Panc1 (cell line): ENCODE data around the gene ANXA3. TPM values are rescaled to one million over a fixed set of nuclear protein-coding genes. Genes with fewer than 3 reads are reported as not detected.

Source experiments
- ATAC-seq: fragments of 200-7000 bp; cut with Tn5 transposase; 2 replicates; pipeline ENCODE4 v1.9.1; 2020; ENCODE audit warnings: mild to moderate bottlenecking, moderate library complexity
- BruUV-seq: library from RNA; stranded (reverse); fragments of 400-500 nt; replicated peaks from 2 replicates; lab custom pipeline; 2021; lab: Mats Ljungman, UMichigan
- CTCF ChIA-PET: fragments of 300-600 bp; sonication (Branson Sonifier 250); formaldehyde crosslinking; loops from one replicate; lab custom pipeline; 2022; ENCODE audit warnings: antibody characterized with exemption; lab: Charles Lee
- POLR2A ChIA-PET: fragments of 300-600 bp; sonication (Branson Sonifier 250); formaldehyde crosslinking; loops from one replicate; lab custom pipeline; 2022; ENCODE audit warnings: antibody characterized with exemption; lab: Charles Lee
- DNase-seq: peaks from one replicate; pipeline ENCODE4 v3.0.0-alpha.2; 2010; ENCODE audit warnings: low read depth, low spot score
- H3K27ac ChIP-seq: 2 replicates; pipeline ENCODE4 v1.5.1; 2011; ENCODE audit warnings: mild to moderate bottlenecking, low read length, inconsistent platforms
- H3K27me3 ChIP-seq: fragments of 200-500 bp; sonication (Bioruptor generic); 2 replicates; pipeline ENCODE4 v1.6.0; 2014; ENCODE audit warnings: low read length, inconsistent platforms; ENCODE audit not compliant: control insufficient read depth, insufficient read depth
- H3K36me3 ChIP-seq: fragments of 200-500 bp; sonication (Bioruptor generic); 2 replicates; pipeline ENCODE4 v1.5.1; 2014; ENCODE audit warnings: inconsistent platforms, mild to moderate bottlenecking, low read length, moderate library complexity; ENCODE audit not compliant: control insufficient read depth, insufficient read depth
- H3K4me1 ChIP-seq: 2 replicates; pipeline ENCODE4 v1.5.1; 2011; ENCODE audit warnings: inconsistent platforms, mild to moderate bottlenecking, low read length, moderate library complexity; ENCODE audit not compliant: control insufficient read depth, insufficient read depth
- H3K4me3 ChIP-seq, 2 experiments: 2 replicates each; pipeline ENCODE4 v1.5.1; 2011 to 2012; ENCODE audit warnings: low read depth in 2 of 2, low read length in 2 of 2, mild to moderate bottlenecking in 2 of 2, inconsistent platforms in 1 of 2, moderate library complexity in 1 of 2
- H3K9me3 ChIP-seq: fragments of 200-500 bp; sonication (Bioruptor generic); 2 replicates; pipeline ENCODE4 v1.5.1; 2014; ENCODE audit warnings: low read depth, mild to moderate bottlenecking, inconsistent platforms, low read length, moderate library complexity; ENCODE audit not compliant: control insufficient read depth, insufficient read depth
- CTCF ChIP-seq: fragments of 450-650 bp; IDR thresholded peaks from 2 replicates; pipeline ENCODE4 v1.5.1; 2017; ENCODE audit warnings: mild to moderate bottlenecking
- POLR2AphosphoS5 ChIP-seq: IDR thresholded peaks from 2 replicates; pipeline ENCODE4 v1.6.1; 2012; ENCODE audit warnings: mild to moderate bottlenecking, low read depth, low read length, moderate library complexity
- REST ChIP-seq, 2 experiments: IDR thresholded peaks; 2 replicates each; pipeline ENCODE4 v1.6.1; 2011 to 2012; ENCODE audit warnings: low read depth in 2 of 2, control low read depth in 1 of 2, low read length in 1 of 2, mild to moderate bottlenecking in 1 of 2, moderate library complexity in 1 of 2; ENCODE audit not compliant: insufficient read depth in 1 of 2
- SIN3A ChIP-seq: IDR thresholded peaks from 2 replicates; pipeline ENCODE4 v1.6.1; 2012; ENCODE audit warnings: low read depth, mild to moderate bottlenecking, low read length, moderate library complexity, borderline replicate concordance; ENCODE audit not compliant: insufficient read depth
- TCF7L2 ChIP-seq: IDR thresholded peaks from 2 replicates; pipeline ENCODE4 v1.6.1; 2011; ENCODE audit warnings: mild to moderate bottlenecking, low read depth, low read length, inconsistent platforms
- in situ Hi-C: cut with HindIII; loops from 2 replicates; pipeline ENCODE4 v1.10.0; 2016; ENCODE audit warnings: low sequenced_read_pairs, low pct_unique_long_range_greater_than_20kb
- intact Hi-C: fragments of 100-400 bp; cut with micrococcal nuclease; formaldehyde crosslinking; loops from one replicate; pipeline ENCODE4 v1.10.0; 2022; ENCODE audit not compliant: unreplicated experiment
- total RNA-seq: library from RNA; stranded (reverse); gene quantifications from one replicate; pipeline ENCODE4 v1.2.1, GENCODE V29; 2021; ENCODE audit not compliant: unreplicated experiment

The ANXA3 gene
- total RNA-seq, 1 experiment from 2014 or later: 1.5 TPM

- in situ Hi-C loops (no loop called here), intact Hi-C loops (no loop called here)
- Histone ChIP-seq H3K9me3 (no peaks in the 10 kb centered on the region), H3K4me3 (no peak overlapping the region), H3K4me1 (no peaks in the 10 kb centered on the region), H3K36me3 (no peaks in the 10 kb centered on the region), H3K27me3 (no peaks in the 10 kb centered on the region), H3K27ac (no peak overlapping the region)
- BruUV-seq: no TSS peak
- TF ChIP-seq POLR2AphosphoS5 (no peak), TCF7L2 (no peak), REST (IDR thresholded peaks at IDR 0.05; ENCODE audit: insufficient read depth in 1 of 2, low read depth in 2 of 2, low read length in 1 of 2) (no peak), CTCF (no peak), SIN3A (no peak)
- ChIA-PET POLR2A (no interaction called here), CTCF (no interaction called here)
- ATAC-seq: no peak
- no peak for DNase-seq
Measured at GRCh38 chr4:78542373-78542772, 9.2 kb upstream of the ANXA3 start.

GRCh38 chr4:78543424-78544125, 8.0 kb upstream of the ANXA3 start:
- H3K36me3 ChIP-seq: no peaks in the 10 kb centered on the region
- ChIA-PET CTCF (no interaction called here), POLR2A (no interaction called here)
- TF ChIP-seq REST (IDR thresholded peaks at IDR 0.05; ENCODE audit: insufficient read depth in 1 of 2, low read depth in 2 of 2, low read length in 1 of 2): no peak
- no peak overlapping the region for H3K27ac ChIP-seq
- no peaks in the 10 kb centered on the region for H3K9me3 ChIP-seq
- H3K4me1 ChIP-seq: no peaks in the 10 kb centered on the region
- DNase-seq (no peak), ATAC-seq (no peak)
- intact Hi-C loops (no loop called here), in situ Hi-C loops (no loop called here)
- no TSS peak for BruUV-seq
- no peaks in the 10 kb centered on the region for H3K27me3 ChIP-seq
- no peak overlapping the region for H3K4me3 ChIP-seq
